Midbrain (tissue), 1 donor: ENCODE data around the gene LRRTM2.
"Not testable (repeated sequence)": the region's sequence is repeated elsewhere in the genome, so short reads cannot be mapped to it uniquely, and the experiment has no call there.

Experiments used
- DNase-seq: peaks from one replicate; lab custom pipeline; 2025; lab: John Stamatoyannopoulos, UW

Gene LRRTM2

DNA sequence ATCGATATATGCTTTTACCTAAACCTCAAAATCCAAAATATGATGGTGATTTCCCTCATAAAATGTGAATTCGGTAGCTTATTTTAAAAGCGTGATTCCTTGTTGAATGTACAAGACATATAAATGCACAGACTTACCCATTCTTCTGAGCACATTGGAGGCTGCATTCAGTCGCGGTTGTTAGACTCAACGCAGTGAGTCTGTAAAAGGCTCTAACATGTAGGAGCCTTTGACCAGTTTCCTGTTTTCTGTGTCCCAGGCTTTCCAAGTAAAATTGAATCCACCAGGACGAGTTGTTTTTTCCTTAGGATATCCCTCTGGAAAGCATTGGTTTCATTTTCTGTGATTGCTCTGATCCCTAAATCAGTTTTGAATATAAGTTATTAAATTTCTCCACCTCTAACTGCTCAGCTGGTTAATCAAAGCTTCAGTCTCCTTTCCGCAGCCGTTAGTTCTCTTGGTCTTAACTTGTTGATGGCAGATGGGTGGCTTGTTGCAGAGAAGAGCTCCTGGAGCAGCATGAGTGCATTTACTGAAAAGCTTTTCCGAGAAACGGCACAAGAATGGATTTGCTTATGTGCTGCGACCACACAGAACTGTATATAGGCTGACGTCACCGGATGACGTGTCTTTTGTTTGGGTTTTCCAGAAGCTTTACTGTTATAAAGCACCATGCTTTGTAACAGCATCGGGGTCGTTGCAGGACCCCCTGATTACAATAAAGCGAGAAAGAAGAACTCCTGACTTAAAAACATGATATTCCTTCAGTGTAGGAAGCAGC lies at the start of gene LRRTM2:
Gene LRRTM2 (minus strand): TSS at position 565 of the 781 bp plus-strand sequence. CDS start 424 bp downstream, at position 141.
- peak; percentile 76 for DNase-seq

GRCh38 chr5:138922494-138922893 lies 47.4 kb upstream of the LRRTM2 start:
- no peak for DNase-seq

DNA sequence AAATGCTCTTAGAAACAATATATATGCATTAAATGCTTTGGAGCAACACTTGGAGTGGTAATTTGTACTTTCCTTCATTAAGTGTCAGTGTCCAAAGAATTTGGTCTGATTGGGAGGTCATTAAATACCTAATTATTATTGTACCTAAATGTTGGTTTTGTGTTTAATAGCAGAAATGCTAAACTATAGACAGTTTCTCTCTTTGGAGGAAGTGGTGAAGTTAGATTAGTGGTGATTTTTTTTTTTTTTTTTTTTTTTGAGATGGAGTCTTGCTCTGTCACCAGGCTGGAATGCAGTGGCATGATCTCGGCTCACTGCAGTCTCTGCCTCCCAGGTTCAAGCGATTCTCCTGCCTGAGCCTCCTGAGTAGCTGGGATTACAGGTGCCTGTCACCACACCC lies 46.2 kb upstream of the LRRTM2 start:
- DNase-seq, result not testable (repeated sequence)

DNA sequence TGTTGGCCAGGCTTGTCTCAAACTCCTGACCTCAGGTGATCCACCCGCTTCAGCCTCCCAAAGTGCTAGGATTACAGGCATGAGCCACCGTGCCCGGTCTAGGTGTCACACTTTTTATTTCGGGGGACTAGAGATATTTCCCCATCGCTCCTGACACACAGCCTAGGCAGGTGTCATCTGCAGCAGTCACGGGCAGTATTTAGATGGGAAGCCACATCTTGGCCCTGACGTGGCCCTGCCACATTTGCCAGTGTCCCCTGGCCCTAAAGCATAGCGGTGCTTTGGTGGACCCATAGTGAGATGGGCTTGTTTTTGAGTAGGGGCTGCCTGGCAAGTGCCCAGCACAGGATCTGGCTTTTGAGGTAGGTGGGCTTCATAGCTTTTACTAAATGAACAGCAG lies 45.0 kb upstream of the LRRTM2 start:
- DNase-seq, result no peak

GRCh38 chr5:138918686-138919085 lies 43.6 kb upstream of the LRRTM2 start:
- DNase-seq, result no peak

GRCh38 chr5:138914338-138914737 lies 39.2 kb upstream of the LRRTM2 start:
- no peak for DNase-seq

- no peak for DNase-seq
Measured at GRCh38 chr5:138913773-138914172, 38.6 kb upstream of the LRRTM2 start.

- no peak for DNase-seq
Measured at GRCh38 chr5:138912093-138912492, 37.0 kb upstream of the LRRTM2 start.

GRCh38 chr5:138911441-138911840 lies 36.3 kb upstream of the LRRTM2 start:
- DNase-seq, result no peak

DNA sequence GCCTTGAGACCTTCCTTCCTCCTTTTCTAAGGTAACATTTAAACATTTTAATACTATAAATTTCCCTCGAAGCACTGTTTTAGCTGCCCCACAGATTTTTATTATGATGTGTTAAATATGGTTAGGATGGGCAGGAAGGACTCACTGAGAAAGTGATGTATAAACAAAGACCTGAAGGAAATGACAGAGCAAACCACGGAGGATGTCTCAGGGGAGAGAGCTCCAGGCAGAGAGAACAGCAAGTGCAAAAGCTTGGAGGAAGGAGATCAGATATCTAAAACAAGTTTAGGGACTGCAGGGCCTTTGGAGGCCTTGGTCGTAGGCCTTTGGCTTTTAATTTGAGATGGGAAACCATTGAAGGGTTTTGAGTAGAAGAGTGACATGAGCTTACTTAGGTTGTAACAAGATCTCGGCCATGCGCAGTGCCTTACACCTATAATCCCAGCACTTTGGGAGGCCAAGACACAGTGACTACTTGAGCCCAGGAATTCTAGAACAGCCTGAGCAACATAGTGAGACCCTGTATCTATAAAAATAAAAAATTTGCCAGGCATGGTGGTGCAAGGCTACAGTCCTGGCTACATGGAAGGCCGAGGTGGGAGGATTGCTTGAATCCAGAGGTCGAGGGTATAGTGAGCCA lies 35.5 kb upstream of the LRRTM2 start:
- DNase-seq, result no peak

GRCh38 chr5:138909734-138910133 lies 34.6 kb upstream of the LRRTM2 start:
- no peak for DNase-seq

DNA sequence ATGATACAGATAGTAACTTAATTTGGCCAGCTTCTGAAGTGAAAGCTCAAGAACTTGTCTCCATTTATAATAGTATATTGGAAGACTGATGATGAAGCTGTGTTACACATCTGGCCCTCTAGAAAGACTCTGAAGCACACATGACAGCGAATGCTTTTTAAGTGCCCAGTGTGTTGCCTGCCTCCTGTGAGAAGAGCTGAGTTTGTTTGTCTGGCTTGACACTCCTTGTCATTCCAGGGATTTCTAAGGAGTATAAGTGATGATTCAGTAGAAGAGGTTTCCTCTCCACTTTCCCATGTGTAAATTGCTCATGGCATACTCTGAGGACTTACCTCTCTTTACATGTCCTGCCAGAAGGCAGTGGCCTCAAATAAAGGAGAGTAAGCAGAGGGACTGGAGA lies 30.4 kb upstream of the LRRTM2 start:
- no peak for DNase-seq

GRCh38 chr5:138903130-138903775 lies 28.1 kb upstream of the LRRTM2 start:
- no peak for DNase-seq

GRCh38 chr5:138901716-138902115 lies 26.6 kb upstream of the LRRTM2 start:
- DNase-seq, result peak; percentile 29

- no peak for DNase-seq
Measured at GRCh38 chr5:138900281-138900965, 25.3 kb upstream of the LRRTM2 start.

- DNase-seq, result no peak
Measured at GRCh38 chr5:138898742-138899141, 23.6 kb upstream of the LRRTM2 start.

DNA sequence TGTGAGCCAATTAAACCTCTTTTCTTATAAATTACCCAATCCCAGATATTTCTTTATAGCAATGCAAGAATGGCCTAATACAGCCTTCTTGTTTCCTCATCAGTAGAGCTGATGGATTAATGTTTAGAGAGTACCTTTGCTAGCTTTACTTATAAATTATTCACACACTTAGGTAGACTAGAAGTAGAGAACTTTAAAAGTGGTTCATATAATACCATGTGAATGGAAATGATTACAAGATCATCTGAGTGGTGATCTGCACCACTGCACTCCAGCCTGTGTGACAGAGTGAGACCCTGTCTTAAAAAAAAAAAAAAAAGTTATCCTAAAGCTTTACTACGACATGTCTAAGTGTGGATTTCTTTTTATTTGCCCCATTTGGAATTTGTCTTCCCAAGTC lies 23.2 kb upstream of the LRRTM2 start:
- DNase-seq, result no peak

GRCh38 chr5:138895918-138896317 lies 20.8 kb upstream of the LRRTM2 start:
- no peak for DNase-seq

DNA sequence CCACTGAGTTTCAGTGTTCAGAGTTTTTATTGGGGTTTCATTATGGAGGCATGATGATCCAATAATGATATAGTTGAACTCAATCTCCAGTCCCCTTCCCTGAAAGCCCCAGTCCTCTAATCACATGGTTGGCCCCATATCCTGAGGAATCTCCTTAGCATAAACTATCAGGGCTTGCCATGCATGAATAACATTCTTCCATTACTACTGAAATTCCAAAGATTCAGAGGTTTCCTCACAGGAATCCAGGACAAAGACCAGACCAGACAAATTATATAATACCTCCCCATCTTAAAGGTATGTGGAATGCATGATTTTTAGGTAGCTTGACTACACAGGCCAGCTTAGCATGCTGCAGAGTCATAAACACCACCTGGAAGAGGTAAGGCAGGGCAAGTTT lies 15.5 kb upstream of the LRRTM2 start:
- DNase-seq, result no peak

- DNase-seq, result no peak
Measured at GRCh38 chr5:138889994-138890393, 14.9 kb upstream of the LRRTM2 start.

DNA sequence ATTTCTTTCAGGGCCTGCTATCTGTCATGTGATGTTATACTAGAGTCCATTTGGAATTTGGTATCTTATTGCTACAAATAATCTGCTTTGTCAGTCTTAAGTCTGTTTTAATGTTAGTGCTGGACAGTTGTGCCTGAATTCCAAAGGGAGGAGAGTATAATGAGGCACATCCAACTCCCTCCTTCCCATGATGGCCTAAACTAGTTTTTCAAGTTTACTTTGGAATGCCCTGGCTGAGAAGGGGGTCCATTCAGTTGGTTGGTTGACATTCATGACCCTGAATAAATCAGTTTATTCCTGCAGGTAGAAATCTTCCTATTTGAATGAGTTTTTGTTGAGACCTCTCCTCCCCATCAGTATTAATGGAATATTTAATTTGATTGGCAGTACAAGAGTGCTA lies 9.4 kb upstream of the LRRTM2 start:
- no peak for DNase-seq

GRCh38 chr5:138884094-138884493 lies 9.0 kb upstream of the LRRTM2 start:
- no peak for DNase-seq

- no peak for DNase-seq
Measured at GRCh38 chr5:138883211-138883610, 8.1 kb upstream of the LRRTM2 start.
